ENCODE data around the gene TDRD3.

DNA sequence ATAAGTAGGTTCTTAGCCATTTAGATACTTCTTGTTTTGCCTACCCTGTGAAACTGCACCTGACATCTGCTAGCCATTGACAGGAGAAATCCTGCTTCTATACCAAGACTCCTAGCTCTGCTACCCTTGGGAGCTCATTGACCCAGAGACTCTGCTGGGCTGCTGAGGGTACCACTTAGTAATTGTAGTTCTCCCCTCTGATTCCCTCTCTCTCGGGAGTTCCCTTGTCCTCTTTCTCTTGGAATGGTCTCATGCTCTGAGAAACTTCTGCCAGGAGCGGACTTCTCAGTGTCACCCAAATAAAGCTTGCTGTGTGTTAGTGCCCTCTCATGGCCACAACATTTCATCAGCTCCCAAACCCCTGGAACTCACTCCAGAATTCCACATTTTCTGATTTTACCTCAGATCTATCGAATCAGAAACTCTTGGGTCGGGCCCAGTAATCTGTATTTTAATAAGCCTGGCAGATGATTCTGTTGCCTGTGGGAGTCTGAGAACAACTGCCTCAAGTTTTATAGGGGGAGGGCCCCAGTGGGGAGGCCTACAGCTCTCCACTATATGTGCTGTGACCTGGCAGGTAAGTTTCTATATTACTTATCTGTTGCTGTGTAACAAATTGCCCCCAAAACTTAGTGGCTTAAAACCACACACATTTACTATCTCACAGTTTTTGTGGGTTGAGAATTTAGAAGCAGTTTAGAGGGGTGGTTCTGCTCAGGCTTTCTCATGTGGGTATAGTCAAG is 221.1 kb downstream of the TDRD3 start:
- TF ChIP-seq CTCF (IDR thresholded peaks at IDR 0.05; ENCODE audit: insufficient read depth, low read length, poor library complexity, severe bottlenecking) (no peak), EZH2phosphoT487 (conservative IDR thresholded peaks at IDR 0.05; ENCODE audit: low read length) (no peak)
